Coronary artery (tissue), 2 donors: ENCODE results near the gene PSMA1.

ENCODE experiments used
- DNase-seq: peaks from one replicate; pipeline ENCODE4 v3.0.0-alpha.2; 2017; ENCODE audit warnings: low spot score
- H3K27ac ChIP-seq, 2 donors: fragments of 200-600 bp; sonication (generic); one replicate each; pipeline ENCODE4 v1.5.1; 2016 to 2019
- H3K4me3 ChIP-seq: fragments of 200-600 bp; sonication (generic); 2 replicates; pipeline ENCODE4 v1.5.1; 2016; ENCODE audit warnings: mild to moderate bottlenecking, moderate library complexity
- TF ChIP-seq, protein P1 (sequence below): fragments of 200-600 bp; sonication (generic); IDR thresholded peaks from one replicate; pipeline ENCODE4 v1.5.1; 2019; ENCODE audit warnings: antibody characterized with exemption

Gene PSMA1

DNA sequence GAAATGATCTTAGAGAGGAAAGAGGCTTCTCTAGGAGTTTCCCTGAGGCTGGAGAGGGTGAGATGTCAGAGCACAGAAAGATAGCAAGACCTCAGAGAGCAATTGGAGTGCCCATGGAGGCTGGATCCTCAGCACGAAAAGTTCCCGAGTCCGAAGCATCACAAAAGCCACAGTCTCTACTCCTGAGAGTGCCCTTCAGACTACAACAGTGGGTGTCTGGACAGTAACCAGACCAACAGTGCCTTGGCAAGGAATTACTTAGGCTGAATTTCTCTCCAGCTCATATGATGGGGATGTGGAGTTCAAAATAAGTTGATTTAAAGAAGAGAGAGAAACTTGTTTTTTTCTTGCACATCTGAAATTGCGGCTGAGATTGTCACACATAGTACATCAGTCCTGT, 31.9 kb upstream of the PSMA1 start:
- H3K27ac ChIP-seq, result no peak overlapping the region

DNA sequence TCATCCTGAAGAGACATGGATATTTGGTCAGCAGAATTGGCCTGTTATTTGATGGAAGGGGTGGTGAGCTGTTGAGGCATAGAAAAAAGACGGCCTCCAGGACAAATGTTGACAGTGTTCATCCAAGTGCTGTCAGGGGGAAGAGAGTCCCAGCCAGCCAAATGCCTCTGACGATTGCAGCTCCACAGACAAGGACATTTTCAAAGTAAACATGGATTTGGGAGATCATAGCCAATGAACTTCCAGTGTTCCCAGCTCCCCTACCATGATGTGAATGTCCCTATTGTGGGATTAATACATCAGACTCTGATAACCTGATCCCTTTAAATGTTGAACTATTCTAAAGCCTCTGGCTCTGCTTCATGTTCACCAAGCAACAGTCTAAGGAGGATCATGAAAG, 31.2 kb upstream of the PSMA1 start:
- H3K4me3 ChIP-seq, result no peak overlapping the region
- no peak overlapping the region for H3K27ac ChIP-seq
- TF ChIP-seq, protein P1, sequence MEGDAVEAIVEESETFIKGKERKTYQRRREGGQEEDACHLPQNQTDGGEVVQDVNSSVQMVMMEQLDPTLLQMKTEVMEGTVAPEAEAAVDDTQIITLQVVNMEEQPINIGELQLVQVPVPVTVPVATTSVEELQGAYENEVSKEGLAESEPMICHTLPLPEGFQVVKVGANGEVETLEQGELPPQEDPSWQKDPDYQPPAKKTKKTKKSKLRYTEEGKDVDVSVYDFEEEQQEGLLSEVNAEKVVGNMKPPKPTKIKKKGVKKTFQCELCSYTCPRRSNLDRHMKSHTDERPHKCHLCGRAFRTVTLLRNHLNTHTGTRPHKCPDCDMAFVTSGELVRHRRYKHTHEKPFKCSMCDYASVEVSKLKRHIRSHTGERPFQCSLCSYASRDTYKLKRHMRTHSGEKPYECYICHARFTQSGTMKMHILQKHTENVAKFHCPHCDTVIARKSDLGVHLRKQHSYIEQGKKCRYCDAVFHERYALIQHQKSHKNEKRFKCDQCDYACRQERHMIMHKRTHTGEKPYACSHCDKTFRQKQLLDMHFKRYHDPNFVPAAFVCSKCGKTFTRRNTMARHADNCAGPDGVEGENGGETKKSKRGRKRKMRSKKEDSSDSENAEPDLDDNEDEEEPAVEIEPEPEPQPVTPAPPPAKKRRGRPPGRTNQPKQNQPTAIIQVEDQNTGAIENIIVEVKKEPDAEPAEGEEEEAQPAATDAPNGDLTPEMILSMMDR, result no peak
- DNase-seq, result no peak

More for the DNA sequence above, 31.9 kb upstream of the PSMA1 start:
- H3K4me3 ChIP-seq, result no peak overlapping the region
- DNase-seq, result no peak
- TF ChIP-seq, protein P1, result no peak

DNA sequence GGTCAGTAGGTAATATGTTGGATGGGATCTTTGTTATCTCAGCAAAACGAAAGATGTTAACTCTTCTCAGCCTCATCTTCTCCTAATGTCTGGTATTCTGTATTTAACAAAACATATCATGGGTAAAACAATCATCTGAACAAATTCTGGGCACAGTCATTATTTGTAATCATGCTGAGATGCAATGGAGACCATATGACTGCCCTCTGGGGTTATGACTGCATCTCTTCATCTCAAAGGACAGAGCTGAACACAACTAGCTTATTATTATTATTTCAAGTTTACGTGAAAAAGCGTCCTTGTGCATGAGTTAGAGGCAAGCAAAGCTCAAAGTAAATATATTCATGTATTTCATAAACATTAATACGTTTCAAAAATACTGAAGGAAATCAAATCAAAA, 29.7 kb upstream of the PSMA1 start:
- TF ChIP-seq, protein P1, result no peak
- DNase-seq, result no peak
- H3K27ac ChIP-seq, result no peak overlapping the region
- H3K4me3 ChIP-seq, result no peak overlapping the region

DNA sequence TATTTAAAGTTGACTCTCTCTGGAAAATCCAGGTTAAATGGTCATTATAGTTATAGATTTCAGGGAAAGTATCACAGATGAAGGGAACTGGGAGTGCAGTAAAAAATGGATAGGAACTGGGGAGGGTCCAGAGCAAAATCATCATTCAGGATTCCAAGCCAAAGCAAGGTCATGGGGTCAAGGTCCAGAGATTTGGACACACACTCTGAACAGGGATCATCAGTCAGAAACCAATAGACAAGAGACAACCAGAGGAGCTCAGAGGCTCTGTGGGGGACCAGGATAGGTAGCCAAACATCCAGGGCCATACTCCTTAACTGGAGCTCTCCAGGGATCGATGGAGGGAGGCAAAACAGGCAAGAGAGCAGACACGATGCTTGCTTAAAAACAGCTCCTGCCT, 27.3 kb upstream of the PSMA1 start:
- H3K27ac ChIP-seq, result no peak overlapping the region
- TF ChIP-seq, protein P1, result no peak
- H3K4me3 ChIP-seq, result no peak overlapping the region
- no peak for DNase-seq

DNA sequence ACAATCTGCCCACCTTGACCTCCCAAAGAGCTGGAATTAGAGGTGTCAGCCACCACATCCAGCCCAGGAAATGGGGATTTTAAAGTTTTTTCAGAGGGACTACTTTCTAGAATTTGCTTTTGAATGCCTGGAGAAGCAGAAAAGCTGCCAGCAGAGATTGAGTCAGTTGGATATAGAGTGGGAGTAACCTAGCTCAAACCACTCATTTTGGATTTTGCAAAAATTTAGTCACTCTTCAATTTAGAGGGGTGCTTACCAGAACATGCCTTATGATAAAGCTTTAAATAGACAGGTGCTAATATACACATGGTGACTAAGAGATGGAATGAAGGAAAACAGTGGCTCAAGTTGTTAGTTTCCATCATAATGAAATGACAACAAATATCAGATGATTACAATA, 26.5 kb upstream of the PSMA1 start:
- no peak overlapping the region for H3K4me3 ChIP-seq
- TF ChIP-seq, protein P1, result no peak
- DNase-seq, result no peak
- no peak overlapping the region for H3K27ac ChIP-seq

DNA sequence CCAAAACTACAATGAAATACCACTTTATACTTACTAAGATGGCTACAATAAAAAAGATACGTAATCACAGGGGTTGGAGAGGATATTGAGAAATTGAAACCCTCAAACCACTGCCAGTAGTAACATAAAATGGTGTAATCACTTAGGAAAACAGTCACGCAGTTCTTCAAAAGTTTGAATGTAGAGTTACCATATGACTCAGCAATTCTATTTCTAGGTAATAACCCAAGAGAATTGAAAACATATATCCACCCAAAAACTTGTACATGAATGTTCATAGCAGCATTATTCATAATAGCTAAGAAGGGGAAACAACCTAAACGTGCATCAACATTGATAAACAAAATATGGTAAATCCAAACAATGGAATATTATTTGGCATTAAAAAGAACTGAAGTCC, 24.4 kb upstream of the PSMA1 start:
- DNase-seq, result no peak
- Histone ChIP-seq H3K27ac (no peak overlapping the region), H3K4me3 (no peak overlapping the region)
- TF ChIP-seq, protein P1, result no peak

DNA sequence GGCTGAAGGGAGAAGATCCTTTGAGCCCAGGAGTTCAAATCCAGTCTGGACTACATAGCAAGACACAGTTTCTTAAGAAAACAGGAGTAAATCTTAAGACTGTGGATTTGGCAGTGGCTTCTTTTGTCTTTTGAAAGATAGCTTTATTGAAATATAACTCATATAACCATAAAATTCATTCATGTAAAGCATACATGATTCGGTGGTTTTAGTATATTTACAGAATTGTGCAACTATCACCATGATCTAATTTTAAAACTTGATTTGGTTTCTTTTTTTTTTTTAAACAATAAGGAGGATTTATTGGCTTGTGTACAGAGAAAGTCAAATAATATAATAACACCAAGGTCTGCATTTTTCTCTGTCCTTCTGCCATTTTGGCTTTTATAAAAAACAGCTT, 23.1 kb upstream of the PSMA1 start:
- TF ChIP-seq, protein P1, result no peak
- H3K27ac ChIP-seq, result no peak overlapping the region
- no peak overlapping the region for H3K4me3 ChIP-seq
- DNase-seq, result no peak
